ENCODE data around the gene SLC23A2.
"Not testable (repeated sequence)": the region's sequence is repeated elsewhere in the genome, so short reads cannot be mapped to it uniquely, and the experiment has no call there.

The SLC23A2 gene

DNA sequence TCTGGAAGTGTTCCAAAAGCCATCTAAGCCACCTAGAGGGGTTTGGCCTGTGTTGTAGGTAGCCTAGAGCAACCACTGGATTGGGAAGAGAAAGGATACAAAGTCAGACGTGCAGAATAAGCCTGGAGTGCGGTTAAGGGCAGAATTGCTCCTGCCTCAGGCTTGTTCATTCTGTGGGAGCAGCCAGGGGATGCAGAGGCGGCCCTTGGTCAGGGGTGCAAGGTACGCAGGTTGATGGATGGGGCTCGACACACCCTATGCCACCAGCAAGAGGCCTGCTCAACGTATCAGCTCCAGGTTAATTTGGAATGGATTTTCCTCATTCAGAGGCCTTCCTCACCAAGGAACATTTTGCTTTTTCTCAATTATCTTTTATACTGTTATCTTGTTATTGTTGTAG lies 129.8 kb downstream of the SLC23A2 start:
- no peak for DNase-seq

DNA sequence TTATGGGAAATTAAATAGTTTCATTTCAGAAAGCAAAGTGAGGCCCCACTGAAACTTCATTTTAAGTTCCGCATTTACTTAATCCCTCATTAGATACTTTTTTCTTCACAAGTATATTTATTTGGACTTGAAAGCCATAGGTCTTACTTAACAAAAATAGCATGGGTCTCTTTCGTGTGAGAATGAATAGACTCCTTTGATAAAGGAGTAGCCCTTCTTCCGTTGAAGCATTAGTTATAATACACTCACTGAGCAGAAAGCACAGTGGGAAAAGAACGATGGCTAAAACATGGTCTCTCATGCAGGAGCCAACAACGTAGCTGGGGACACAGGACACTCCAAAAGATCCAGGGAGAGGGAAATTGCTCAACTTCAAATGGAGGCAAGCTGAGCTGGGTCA lies 130.4 kb downstream of the SLC23A2 start:
- no peak for DNase-seq

DNA sequence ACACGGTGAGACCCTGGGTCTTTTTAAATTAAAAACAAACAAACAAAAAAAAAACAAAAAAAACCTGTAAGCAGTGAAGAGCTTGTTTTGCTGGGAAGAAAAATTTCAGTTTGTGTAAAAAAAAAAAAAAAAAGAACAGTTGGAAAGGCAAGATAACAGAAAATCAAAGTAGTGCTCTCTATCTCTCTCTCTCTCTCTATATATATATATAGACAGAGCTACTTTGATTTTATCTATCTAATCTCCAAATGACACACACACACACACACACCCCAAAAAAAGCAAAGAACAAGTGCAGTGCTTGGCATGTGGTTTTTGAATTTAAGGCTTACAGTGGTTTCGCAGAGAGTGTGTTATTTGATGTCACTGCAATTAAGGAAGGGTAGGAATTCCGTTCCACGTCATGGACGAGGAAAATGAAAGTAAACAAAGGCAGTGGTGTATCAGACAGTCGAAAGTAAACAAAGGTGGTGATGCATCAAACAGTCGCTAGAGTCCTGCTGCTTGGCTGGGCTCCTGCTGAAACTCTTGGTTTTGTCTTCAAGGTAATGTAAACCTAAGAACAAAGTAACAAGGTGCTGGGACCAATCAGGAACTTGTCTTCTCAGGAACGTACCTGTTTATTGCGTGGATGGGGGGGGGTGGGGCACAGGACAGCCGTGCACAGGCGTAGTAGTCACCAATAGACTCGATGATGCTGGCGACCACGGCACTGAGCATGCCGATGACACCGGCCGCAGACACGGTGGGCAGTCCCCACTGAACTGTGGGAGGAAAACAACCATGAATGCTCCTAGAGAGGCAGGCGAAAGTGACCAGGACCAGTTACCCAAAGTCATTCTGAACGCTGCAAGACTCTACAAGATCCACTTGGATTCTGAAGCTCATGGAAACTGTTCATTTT lies 131.8 kb downstream of the SLC23A2 start:
- no peak for DNase-seq

DNA sequence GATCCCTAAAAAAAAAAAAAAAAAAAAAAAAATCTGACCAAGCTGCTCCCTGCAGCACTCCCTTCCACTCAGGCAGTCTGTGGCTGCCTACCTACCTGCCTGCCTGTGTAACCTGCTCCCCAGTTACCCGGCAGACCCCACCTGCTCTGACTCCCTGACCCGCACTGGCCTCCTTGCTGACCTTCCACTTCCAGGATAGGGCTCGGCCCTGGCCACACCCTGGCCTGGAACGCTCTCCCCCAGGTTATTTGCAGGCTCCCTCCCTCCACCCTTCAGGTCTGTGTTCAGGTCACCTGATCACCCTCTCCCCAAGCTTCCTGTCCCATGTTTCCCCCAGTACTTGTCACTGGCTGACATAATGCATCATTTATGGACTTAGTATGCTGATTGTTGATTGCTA lies 134.3 kb downstream of the SLC23A2 start:
- no peak for DNase-seq

DNA sequence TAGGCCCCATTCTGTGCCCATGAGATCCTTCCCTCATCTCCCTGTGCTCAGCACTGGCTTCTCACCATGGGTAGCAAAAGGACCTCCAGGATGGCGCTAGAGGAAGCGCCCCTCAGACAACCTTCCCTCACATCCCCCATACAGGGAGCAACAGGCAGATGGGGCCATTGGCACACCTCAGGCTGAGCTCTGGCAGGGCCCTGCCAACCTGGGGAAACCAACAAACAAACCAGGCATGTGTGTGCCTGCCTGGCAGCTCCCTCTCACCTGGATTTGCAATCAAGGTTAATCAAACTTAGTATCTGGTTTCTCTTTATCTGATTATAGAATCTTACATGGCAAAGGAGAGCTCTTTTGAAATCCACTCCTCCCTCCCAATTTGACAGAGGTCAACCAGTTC lies 134.9 kb downstream of the SLC23A2 start:
- DNase-seq = no peak

DNA sequence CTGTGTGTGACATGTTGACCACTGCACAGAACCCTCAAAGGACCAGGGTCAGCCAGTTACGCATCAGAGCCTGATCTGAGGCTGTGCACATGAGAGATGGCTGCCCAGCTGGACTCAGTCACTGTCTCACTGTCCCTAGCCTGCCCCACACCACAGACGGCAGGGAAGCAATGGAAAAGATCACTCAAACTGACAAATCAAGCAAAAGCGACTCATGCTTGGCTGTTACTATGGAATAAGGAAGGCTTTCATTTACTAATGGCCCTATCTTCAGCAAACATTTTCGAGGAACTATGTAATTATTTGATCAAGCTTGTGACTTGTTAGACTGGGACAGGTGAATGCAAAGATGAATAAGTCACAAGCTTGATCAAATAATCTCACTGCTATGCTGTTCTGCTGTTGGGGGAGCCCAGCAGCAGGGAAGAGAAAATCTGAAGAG lies 137.0 kb downstream of the SLC23A2 start:
- DNase-seq = no peak

DNA sequence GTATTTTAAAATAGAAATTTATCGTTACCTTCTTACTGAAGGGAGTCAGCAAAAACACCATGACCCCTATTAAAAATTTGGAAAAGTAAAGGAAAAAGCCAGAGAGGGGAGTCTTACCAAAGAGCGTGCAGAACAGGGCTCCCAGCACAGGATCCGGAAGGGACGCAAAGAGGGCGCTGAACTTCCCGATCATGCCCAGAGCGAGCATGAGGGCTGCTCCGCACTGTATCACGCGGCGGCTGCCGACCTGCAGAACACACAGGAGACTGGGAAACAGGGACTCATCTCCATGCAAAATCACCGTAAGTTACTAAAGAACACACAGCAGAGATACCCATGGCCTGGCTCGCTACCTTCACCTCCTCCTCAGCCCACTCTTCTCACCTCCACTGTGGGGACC lies 138.6 kb downstream of the SLC23A2 start:
- DNase-seq = no peak

DNA sequence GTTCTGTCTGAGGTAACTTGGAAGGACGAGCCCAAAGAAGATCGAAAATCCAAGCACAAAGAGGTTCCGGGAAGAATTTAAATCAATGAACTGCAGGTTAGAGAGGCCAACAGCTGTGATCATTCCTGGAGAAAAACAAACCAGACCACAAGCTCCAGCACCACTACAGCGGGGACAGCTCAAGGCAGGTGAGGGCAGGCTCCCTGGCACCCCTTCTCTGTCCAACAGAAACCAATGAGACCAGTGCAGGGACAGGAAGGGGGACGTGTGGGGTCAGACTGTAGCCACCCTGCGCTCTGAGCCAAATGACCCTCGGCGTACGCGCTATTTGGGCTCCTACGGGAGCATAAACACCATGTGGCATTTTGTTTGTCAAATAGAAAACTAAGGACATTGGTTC lies 139.3 kb downstream of the SLC23A2 start:
- DNase-seq = no peak

DNA sequence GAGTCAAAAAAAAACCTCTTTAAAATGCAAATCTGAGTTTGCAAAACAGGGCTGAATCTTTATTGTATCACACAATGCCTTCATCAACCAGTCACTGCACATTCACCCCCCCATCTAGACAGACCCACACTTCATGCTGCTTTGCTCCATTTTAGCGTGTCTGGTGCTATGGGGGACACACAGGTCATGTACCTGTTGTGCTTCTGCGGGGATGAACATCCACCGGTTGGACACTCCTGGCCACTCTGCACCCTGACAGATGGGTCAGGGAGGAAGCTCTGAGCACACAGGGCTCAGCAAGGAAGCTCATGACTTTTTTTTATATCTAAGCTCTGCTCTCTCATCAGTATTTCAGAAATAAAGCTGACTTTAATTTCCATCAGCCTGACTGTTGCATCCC lies 143.3 kb downstream of the SLC23A2 start:
- DNase-seq = no peak

DNA sequence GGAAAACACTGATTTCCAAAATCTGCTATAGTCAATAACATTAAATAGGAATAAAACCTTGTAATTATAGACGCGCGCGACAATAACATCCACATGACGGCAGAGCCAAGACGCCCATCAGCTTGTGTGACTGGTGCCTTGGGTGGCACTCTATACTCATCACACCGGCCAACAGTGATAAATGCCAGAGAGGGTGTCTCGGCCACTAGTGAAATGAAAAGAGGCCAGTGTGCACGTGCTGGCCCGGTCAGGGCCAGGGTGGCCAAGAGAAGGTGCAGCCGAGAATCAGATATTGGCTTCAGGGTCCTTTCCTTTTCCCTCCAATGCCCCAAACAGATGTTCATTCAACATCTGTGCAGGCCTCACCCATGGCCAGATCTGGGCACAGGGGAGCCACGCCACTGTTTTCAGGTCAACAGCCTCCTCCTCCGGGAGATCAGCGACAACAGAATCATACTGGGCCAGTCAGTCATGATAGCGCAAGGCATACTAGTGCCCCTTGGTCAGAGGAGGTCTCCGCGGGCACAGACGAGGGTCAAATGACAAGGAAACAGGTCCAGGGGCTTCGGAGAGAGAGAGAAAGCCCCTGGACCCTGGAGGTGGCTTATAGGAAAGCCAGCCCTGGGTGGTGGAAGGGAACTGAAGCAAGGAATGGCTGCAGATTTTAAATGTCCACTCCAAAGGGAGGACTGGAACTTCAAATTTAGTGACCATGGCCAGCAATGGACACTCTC lies 145.1 kb downstream of the SLC23A2 start:
- DNase-seq = no peak

DNA sequence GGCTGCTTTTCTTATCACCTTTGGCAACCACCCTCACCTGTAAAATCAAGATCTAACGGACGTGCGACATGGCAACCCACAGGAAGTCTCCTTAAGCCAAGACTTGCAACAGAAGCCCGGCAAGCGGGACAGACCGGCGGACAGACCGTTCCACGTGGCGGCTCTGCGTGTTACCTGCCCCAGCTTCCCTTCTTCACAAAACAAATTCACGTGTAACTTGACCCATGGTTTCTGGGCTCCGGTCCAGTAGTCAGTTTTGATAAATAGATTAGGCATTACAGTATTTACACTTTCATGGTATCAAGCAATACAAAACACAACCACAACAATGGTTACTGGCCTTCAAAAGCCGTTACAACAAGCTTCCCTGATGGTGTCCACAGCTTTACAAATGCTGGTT lies 145.8 kb downstream of the SLC23A2 start:
- DNase-seq = no peak

DNA sequence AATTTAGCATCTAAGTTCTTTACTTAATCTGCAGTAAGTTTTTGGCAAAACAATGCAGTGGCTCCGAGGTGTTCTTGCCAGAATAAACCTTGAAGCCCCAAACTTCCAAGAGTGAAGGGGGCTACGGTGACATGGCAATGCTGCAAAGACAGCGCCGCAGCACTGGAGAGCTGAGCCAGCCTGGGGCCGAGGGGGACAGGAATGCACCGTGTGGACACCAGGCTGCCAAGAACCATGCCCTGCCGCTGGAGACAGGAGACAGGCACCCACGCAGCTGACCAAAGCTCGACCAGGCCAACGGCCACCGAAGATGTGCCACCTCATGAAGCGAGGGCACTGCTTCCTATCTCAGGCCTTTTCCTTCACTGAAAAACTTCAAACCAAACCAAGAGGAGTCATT lies 146.2 kb downstream of the SLC23A2 start:
- no peak for DNase-seq

DNA sequence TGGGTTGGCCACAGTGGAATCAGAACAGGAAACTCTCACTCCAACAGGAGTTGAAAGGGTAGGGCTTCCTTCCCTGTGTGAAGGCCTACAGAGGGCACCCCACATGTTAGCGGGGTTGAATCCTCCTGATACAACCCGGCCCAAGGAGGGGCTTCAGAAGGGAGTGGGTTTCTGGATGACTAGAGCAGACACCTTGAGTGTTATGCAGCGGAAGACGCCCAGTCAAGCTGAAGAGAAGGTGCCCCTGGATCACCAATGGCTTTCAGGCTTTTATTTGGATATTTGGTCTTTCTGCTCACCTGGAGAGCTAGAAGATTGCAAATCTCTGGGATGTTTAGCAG lies 146.8 kb downstream of the SLC23A2 start:
- DNase-seq = no peak

DNA sequence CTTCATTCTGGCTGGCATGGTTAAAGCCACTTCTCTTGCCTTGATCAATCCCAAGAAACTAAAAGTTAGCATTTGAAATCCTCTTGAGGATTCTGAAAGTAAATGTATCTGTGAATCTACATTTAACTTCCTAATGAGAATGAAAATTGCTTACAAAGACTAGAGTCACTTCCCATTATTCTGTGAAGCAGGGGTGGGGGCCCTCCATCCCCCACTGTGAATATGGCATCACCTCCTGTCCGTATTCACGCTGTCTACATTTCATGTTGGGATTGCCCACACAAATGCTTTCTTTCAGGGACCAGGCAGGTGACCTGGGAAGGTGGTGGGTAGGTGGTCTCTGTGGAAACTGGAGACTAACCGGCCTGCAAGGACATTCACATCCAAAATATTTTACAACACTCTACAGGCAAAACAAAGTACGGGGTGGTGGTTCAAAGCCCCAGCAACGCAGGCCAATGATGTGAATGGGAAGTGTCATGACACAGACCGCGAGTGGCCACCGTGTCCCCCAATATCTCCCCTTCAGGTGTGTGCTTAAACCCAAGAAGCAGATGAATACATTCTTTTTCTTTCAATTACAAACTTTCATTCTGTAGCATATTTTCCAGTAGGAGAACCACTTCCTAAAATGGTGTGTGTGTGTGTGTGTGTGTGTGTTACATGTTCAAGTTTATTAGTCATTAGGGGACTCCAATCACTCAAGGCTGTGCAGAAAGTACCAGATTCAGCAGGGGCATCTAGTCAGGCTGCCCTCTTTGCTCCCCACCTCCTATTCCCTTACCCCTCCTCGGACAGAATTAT lies 147.4 kb downstream of the SLC23A2 start:
- DNase-seq = no peak

DNA sequence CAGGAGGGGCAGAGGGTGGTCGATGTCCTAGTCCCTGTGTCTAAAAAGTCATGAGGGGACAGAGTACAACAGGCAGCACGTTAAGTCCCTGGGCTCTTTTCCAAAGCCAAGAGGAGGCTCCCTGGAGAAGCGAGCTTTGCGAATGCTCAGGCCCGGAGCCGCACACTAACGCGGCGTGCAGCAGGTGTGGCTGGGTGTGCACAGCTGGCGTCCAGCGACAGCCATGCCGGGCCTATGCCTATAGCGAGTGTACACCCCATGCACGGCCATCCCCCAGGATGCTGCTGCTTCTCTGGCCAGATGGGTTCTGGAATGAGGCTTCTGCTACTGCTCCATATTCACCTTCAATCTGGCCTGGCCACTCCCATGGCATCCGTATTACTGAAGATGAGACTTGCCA lies 148.3 kb downstream of the SLC23A2 start:
- DNase-seq = no peak

DNA sequence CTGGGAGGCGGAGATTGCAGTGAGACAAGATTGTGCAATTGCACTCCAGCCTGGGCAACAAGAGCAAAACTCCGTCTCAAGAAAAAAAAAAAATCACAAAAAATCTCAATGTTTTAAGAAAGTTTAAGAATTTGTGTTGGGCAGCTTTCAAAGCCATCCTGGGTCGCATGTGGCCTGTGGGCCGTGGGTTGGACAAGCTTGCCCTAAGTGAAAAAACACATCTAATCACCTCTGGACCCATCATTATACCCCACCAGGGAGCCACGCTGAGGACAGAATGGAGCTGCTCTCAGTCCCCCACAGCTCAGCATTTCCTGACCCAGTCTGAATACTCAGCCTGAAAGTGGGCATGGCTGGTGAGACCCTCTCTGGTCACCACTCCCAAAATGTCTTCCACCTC lies 150.3 kb downstream of the SLC23A2 start:
- no peak for DNase-seq

DNA sequence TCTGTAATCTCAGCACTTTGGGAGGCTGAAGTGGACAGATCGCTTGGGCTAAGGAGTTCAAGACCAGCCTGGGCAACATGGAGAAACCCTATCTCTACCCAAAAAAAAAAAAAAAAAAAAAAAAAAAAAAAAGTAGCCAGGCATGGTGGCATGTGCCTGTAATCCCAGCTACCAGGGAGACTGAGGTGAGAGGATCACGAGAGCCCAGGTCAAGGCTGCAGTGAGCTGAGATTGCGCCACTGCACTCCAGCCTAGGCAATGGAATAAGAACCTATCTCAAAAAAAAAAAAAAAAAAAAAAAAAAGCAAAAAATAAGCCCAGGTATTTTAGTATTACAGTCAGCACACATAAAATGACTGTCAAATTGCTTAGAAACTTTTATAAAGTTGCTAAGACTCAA lies 152.5 kb downstream of the SLC23A2 start:
- not testable (repeated sequence) for DNase-seq

DNA sequence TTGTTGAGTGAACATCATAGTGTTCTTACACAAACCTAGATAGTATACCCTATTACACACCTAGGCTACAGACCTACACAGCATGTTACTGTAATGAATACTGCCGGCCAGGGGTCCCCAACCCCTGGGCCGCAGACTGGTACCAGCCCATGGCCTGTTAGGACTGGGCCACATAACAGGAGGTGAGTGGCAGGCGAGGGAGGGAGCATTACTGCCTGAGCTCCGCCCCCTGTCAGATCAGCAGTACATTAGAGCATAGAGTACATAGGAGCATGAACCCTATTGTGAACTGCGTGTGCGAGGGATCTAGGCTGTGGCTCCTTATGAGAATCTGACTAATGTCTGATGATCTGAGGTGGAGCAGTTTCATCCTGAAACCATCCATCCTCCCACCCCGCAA lies 153.3 kb downstream of the SLC23A2 start:
- no peak for DNase-seq

DNA sequence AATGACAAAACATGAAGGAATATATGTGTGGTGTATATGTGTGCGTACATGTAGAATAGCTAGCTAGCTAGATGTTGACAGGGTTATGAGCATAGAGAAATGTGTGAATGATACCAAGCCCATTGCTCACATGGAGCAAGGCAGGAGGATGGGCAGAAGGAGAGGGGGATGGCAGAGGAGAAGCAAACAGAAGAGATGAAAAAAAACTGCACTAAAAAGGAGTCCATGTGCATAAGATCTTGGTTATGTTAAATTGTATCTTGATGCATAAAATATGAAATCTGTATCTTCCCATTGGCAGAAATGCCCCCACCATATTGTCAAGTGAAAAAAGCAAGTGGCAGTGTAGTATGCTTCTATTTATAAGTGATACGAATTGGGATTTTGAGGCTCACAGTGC lies 154.5 kb downstream of the SLC23A2 start:
- no peak for DNase-seq

DNA sequence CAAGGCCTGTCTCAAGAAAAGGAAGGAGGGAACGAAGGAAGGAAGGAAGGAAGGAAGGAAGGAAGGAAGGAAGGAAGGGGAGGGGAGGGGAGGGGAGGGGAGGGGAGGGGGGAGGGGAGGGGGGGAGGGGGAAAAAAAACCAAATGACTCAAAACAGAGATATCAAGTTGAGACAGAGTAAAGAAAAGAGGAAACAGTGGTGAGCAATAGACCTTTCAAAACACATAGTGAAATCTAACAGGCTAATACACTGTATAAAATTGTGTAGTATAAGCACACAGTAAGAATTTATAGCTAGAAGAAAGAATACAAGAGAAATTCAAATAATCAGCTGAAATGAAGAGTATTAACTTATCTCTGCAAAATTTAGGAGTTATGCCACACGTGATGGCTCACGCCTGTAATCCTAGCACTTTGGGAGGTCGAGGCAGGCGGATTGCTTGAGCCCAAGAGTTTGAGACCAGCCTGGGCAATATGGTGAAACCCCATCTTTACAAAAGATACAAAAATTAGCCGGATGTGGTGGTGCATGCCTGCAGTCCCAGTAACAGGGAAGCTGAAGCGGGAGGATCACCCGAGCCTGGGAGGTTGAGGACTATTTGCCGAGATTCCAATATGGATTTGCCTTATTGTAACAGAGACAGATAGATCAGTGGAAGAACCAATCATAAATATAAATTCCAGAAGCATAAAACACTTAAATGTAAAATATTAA lies 156.4 kb downstream of the SLC23A2 start:
- no peak for DNase-seq

DNA sequence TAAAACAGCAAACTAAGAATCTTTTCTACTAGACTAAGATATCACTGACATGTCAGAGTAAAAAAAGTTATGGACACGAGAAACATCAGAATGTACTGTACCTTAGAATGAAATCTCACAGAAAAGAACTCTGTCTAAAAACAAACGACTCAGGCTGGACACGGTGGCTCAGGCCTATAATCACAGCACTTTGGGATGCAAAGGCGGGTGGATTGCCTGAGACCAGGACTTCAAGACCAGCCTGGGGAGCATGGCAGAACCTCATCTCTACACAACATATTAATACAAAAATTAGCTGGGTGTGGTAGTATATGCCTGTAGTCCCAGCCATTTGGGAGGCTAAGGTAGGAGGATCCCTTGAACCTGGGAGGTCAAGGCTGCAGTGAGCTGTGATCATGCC lies 157.0 kb downstream of the SLC23A2 start:
- no peak for DNase-seq

DNA sequence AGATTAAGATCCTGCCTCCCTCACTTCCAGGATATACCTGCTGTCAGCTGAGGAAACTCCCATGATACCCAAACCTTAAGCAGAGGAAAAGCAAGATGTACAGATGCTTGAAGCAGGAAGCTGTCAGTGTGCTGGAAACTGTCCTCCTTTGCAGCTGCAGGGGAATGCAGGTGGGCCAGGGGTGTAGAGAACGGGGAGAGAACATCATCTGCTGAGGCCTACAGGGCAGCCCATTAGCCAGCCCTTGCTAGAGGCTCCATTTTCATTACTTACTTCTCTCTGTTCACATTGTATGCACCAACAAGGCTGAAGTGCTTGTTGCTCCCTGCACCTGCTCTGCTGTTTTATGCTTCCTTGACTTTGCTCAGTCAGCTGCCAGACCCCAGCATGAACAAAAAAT lies 160.5 kb downstream of the SLC23A2 start:
- no peak for DNase-seq

DNA sequence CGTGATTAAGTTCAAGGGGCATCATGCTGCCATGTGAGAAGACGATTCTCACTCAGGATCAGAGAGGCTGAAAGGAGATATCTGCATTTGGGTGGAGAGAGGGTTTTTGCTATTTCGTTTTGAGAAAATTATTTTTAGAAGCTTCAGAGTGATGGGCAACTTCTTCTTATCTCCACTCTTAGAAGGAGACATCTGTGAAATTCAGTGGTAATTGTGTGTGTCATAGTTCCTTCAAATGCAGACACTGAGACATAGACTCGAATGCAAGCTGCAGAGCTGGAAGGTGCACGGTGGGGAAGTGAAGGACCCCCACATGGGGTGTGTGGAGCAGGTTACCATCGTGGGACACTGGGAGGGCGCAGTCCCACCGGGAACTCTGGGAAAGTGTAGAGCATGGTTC lies 162.8 kb downstream of the SLC23A2 start:
- DNase-seq = no peak

All from activated CD4-positive, alpha-beta T cell treated with anti-CD3 and anti-CD28 coated beads, Interleukin-2, amount 50 U/mL, for 48 hours (primary cell).